Esophagus squamous epithelium (tissue), 4 donors: ENCODE results near the gene MAP4K4.

Source experiments
- CTCF ChIP-seq, 6 experiments: fragments of 450-650 bp in 4 of 6; fragments of 200-600 bp in 2 of 6; sonication (generic) in 2 of 6; IDR thresholded peaks; one replicate each; pipeline ENCODE4 v1.5.1; 2016 to 2019; ENCODE audit warnings: antibody characterized with exemption in 6 of 6, mild to moderate bottlenecking in 4 of 6, moderate library complexity in 4 of 6
- POLR2A ChIP-seq, 4 donors: fragments of 450-650 bp; IDR thresholded peaks; one replicate each; pipeline ENCODE4 v1.6.1; 2017; ENCODE audit warnings: antibody characterized with exemption in 4 of 4, mild to moderate bottlenecking in 4 of 4, moderate library complexity in 3 of 4

DNA sequence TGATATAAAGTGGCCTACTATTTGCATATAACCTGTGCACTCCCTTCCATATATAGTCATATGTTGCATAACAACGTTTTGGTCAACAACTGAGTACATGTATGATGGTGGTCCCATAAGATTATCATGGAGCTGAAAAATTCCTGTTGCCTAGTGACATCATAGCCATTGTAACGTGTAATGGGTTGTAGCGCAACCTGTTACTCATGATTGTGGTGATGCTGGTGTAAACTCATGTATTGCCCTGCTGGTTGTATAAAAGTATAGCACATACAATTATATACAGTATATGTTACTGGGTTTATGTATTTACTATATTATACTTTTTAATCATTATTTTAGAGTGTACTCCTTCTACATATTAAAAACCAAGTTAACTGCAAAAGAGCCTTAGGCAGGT is 149.5 kb downstream of the MAP4K4 start:
- no peak for TF ChIP-seq CTCF (IDR thresholded peaks at IDR 0.05)
- no peak for TF ChIP-seq POLR2A (IDR thresholded peaks at IDR 0.05)
